ENCODE measurements around the gene C2orf78.

The C2orf78 gene

DNA sequence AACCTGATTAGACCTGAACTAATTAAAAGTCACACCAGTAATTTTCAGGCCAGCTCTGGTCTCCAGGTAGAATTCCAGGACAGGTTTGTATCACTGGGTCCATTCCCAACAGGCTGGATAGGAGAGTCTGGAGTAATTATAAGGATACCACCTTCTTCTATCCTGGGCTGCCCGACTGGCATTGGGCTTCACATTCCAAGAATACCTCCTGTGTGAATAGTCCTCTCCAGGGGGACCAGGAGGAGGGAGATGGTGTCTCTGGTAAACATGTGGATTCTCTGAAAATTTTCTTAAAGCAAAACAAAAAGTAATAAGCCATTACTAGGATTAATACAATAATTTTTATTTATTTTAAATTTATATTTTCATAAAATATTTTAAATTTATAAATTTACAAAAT lies 21.4 kb upstream of the C2orf78 start:
- Mint-ChIP-seq H3K9me3 (no peaks in the 10 kb centered on the region), H3K27me3 (ENCODE audit: low read depth, poor library complexity) (no peaks in the 10 kb centered on the region), H3K4me1 (no peaks in the 10 kb centered on the region), H3K27ac (no peak overlapping the region), H3K4me3 (no peak overlapping the region), H3K36me3 (ENCODE audit: low read depth) (peaks cover 73% of the 10 kb centered on the region)
- DNase-seq = no peak
- TF ChIP-seq, protein P1, sequence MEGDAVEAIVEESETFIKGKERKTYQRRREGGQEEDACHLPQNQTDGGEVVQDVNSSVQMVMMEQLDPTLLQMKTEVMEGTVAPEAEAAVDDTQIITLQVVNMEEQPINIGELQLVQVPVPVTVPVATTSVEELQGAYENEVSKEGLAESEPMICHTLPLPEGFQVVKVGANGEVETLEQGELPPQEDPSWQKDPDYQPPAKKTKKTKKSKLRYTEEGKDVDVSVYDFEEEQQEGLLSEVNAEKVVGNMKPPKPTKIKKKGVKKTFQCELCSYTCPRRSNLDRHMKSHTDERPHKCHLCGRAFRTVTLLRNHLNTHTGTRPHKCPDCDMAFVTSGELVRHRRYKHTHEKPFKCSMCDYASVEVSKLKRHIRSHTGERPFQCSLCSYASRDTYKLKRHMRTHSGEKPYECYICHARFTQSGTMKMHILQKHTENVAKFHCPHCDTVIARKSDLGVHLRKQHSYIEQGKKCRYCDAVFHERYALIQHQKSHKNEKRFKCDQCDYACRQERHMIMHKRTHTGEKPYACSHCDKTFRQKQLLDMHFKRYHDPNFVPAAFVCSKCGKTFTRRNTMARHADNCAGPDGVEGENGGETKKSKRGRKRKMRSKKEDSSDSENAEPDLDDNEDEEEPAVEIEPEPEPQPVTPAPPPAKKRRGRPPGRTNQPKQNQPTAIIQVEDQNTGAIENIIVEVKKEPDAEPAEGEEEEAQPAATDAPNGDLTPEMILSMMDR (IDR thresholded peaks at IDR 0.05) = no peak

DNA sequence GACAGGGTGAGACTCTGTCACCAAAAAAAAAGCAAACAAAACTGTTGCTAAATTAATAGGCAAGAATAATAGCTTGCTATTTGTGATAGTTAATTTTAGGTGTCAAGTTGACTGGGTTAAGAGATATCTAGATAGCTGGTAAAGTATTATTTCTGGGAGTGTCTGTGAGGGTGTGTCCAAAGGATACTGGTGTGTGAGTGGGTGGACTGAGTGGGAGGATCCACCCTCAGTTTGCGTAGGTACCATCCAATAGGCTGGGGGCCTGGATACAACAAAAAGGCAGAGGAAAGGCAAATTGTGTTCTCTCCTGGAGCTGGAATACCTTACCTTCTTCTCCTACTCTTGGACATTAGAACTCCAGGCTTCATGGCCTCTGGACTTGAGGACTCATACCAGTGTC lies 19.0 kb upstream of the C2orf78 start:
- no peaks in the 10 kb centered on the region for H3K27me3 Mint-ChIP-seq (ENCODE audit: low read depth, poor library complexity)
- TF ChIP-seq, protein P1 (IDR thresholded peaks at IDR 0.05) = no peak
- H3K9me3 Mint-ChIP-seq = no peaks in the 10 kb centered on the region
- H3K4me3 Mint-ChIP-seq = no peak overlapping the region
- H3K27ac Mint-ChIP-seq = no peak overlapping the region
- no peaks in the 10 kb centered on the region for H3K4me1 Mint-ChIP-seq
- peaks cover 69% of the 10 kb centered on the region for H3K36me3 Mint-ChIP-seq (ENCODE audit: low read depth)
- DNase-seq = no peak

- no peaks in the 10 kb centered on the region for H3K27me3 Mint-ChIP-seq (ENCODE audit: low read depth, poor library complexity)
- TF ChIP-seq, protein P1 (IDR thresholded peaks at IDR 0.05) = no peak
- DNase-seq = no peak
- no peak overlapping the region for H3K27ac Mint-ChIP-seq
- H3K9me3 Mint-ChIP-seq = no peaks in the 10 kb centered on the region
- no peak overlapping the region for H3K4me3 Mint-ChIP-seq
- no peaks in the 10 kb centered on the region for H3K4me1 Mint-ChIP-seq
- H3K36me3 Mint-ChIP-seq (ENCODE audit: low read depth) = peaks cover 71% of the 10 kb centered on the region
These were observed 17.6 kb upstream of the C2orf78 start for GRCh38 chr2:73766349-73766748.

DNA sequence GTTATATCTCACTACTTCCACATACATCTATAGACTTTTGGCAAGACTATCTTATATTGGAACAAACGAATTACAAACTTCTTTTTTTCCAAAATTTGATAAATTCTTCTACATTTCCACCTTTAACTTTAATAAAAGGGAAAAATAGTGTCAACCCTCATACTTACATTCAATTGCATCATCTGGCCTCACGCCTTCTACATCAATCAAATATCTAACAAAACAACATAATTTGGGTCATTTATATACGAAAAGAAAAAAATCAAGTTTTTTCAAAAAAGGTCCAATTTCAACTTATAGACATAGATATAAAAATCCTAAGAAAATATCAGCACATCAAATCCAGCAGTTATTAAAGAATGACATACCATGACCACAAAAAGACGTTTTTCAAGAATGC lies 17.0 kb upstream of the C2orf78 start:
- H3K9me3 Mint-ChIP-seq = no peaks in the 10 kb centered on the region
- H3K27me3 Mint-ChIP-seq (ENCODE audit: low read depth, poor library complexity) = no peaks in the 10 kb centered on the region
- H3K4me1 Mint-ChIP-seq = no peaks in the 10 kb centered on the region
- DNase-seq = no peak
- no peak overlapping the region for H3K4me3 Mint-ChIP-seq
- no peak overlapping the region for H3K27ac Mint-ChIP-seq
- peaks cover 71% of the 10 kb centered on the region for H3K36me3 Mint-ChIP-seq (ENCODE audit: low read depth)
- TF ChIP-seq, protein P1 (IDR thresholded peaks at IDR 0.05) = no peak

GRCh38 chr2:73770725-73771124 lies 13.3 kb upstream of the C2orf78 start:
- Mint-ChIP-seq H3K27me3 (ENCODE audit: low read depth, poor library complexity) (no peaks in the 10 kb centered on the region), H3K9me3 (no peaks in the 10 kb centered on the region), H3K36me3 (ENCODE audit: low read depth) (peaks cover 79% of the 10 kb centered on the region), H3K27ac (no peak overlapping the region), H3K4me1 (no peaks in the 10 kb centered on the region), H3K4me3 (no peak overlapping the region)
- no peak for DNase-seq
- TF ChIP-seq, protein P1 (IDR thresholded peaks at IDR 0.05) = no peak

DNA sequence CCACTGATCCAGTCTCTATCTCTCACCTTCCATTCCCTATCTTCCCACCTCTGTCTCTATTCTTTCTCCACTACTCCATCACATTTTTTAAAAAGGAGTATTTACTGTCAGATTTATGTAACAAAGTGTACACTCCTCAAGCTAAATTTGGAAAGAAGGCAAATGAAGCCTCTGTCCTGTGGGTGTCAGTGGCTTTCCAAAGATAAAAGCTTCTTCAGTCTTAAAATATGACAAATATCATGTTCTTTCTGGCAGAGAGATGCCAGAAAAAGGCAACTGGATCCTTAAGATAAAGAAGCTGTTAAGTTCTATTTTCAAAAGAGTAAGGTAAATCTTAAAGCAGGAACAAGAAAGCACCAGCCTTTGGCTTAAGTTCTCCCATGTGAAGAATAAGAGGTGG lies 11.2 kb upstream of the C2orf78 start:
- Mint-ChIP-seq H3K4me3 (no peak overlapping the region), H3K9me3 (no peaks in the 10 kb centered on the region), H3K36me3 (ENCODE audit: low read depth) (peaks cover 83% of the 10 kb centered on the region), H3K27ac (no peak overlapping the region), H3K27me3 (ENCODE audit: low read depth, poor library complexity) (no peaks in the 10 kb centered on the region), H3K4me1 (peaks cover 1% of the 10 kb centered on the region)
- DNase-seq = no peak
- TF ChIP-seq, protein P1 (IDR thresholded peaks at IDR 0.05) = no peak
